Measurements from ENCODE around the gene C4orf50.

GRCh38 chr4:6046526-6047129 lies 28.4 kb upstream of the C4orf50 start:
- TF ChIP-seq CTCF (conservative IDR thresholded peaks at IDR 0.05; ENCODE audit: low read length) (no peak), EZH2phosphoT487 (IDR thresholded peaks at IDR 0.05; ENCODE audit: borderline replicate concordance) (no peak)

Data from Loucy (cell line).